Chondrocyte (in vitro differentiated cells): ENCODE data around the gene FILIP1L. TPM values are rescaled to one million over a fixed set of nuclear protein-coding genes. Genes with fewer than 3 reads are reported as not detected.

Source experiments
- DNase-seq: peaks from one replicate; pipeline ENCODE4 v3.0.0; 2021; ENCODE audit warnings: mixed read lengths, low spot score
- H3K27ac Mint-ChIP-seq: one replicate; pipeline ENCODE4 v1.8.0; 2021; ENCODE audit warnings: mild to moderate bottlenecking, moderate library complexity, mixed read lengths; ENCODE audit not compliant: unreplicated experiment
- H3K27me3 Mint-ChIP-seq: 2 replicates; pipeline ENCODE4 v1.8.0; 2021; ENCODE audit warnings: low read depth, mixed read lengths
- H3K36me3 Mint-ChIP-seq: 2 replicates; pipeline ENCODE4 v1.8.0; 2021; ENCODE audit warnings: low read depth, mixed read lengths
- H3K4me1 Mint-ChIP-seq: 2 replicates; pipeline ENCODE4 v1.8.0; 2021; ENCODE audit warnings: low read depth, mild to moderate bottlenecking, mixed read lengths
- H3K4me3 Mint-ChIP-seq: one replicate; pipeline ENCODE4 v1.8.0; 2021; ENCODE audit warnings: mild to moderate bottlenecking, moderate library complexity, mixed read lengths; ENCODE audit not compliant: unreplicated experiment
- H3K9me3 Mint-ChIP-seq: 2 replicates; pipeline ENCODE4 v1.8.0; 2021; ENCODE audit warnings: low read depth, mixed read lengths
- CTCF ChIP-seq: fragments of 200-600 bp; sonication (generic); IDR thresholded peaks from 2 replicates; pipeline ENCODE4 v1.5.0; 2021; ENCODE audit warnings: antibody characterized with exemption, mild to moderate bottlenecking, moderate library complexity
- total RNA-seq: library from RNA; stranded (reverse); gene quantifications from 3 replicates; pipeline ENCODE4 v1.2.1, GENCODE V29; 2021

FILIP1L gene
- total RNA-seq, 1 donor from 2014 or later: 122 TPM

DNA sequence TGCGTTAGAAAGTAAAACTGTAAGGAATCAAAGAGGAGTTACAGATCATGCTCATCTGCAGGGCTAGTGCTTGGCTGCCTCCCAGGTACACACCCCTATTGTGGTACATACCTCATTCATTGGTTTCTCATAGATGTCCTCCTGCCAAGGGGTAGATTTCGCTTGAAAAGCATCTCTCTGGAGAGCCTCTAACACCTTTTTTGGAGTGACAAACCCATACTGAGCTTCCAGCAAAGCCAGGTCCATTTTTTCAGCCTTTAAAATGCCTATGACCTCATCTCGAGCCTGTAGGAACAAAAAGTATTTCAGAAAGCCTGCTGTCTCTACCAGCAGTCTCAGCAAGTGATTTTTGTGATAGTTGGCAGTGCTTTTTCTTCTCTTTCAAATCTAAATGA lies 184.6 kb downstream of the FILIP1L start:
- H3K27ac Mint-ChIP-seq: peak overlapping the region; percentile 72
- no peaks in the 10 kb centered on the region for H3K9me3 Mint-ChIP-seq
- H3K27me3 Mint-ChIP-seq: no peaks in the 10 kb centered on the region
- peaks cover 43% of the 10 kb centered on the region for H3K4me1 Mint-ChIP-seq
- H3K4me3 Mint-ChIP-seq: no peak overlapping the region
- no peak for TF ChIP-seq CTCF
- no peaks in the 10 kb centered on the region for H3K36me3 Mint-ChIP-seq
- no peak for DNase-seq

DNA sequence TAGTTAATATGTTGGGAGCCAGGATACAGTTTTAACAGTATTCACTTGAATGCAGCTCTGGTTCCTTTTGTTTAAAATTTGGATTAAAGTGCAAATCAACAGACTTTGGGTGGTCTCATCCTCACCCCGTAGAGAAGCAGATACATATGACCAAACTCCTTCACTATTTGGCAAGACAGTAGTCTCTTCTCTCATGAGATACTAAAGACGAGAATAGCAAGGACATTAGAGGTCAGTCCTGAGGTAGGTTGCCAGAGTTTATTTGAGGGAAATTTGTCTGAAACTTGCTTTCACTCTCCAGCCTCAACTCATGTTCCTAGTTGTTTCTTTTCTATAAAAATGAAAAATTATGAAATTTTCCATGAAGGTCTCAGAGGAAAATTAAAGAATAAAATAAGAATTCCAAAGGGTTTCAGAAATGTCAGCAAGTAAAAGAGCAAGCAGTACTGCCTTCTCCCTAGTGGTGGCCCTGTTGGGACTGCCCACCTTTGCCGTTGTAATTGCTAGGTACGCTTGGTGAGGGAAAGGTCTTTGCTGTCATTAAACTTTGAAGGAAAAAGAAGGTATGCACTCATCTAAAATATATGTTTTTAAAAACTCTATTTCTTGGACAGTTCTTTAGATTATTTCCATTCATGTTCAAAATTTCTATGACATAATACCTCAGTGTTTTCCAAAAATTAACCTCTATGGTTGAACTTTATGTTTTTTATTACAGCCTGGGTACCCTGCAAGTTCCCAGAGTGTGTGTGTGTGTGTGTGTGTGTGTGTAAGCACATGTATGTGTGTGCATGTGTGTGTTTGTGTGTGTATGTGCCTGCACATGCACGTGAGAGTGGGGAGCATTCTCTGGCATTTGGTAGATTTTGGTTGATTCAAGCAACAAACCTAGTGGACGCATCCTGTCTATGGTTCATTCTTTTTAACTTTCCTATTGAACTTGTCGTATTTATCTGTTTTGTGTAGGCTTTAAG lies 185.2 kb downstream of the FILIP1L start:
- H3K9me3 Mint-ChIP-seq: no peaks in the 10 kb centered on the region
- DNase-seq: no peak
- no peaks in the 10 kb centered on the region for H3K36me3 Mint-ChIP-seq
- TF ChIP-seq CTCF: peak; percentile 21
- peak overlapping the region; percentile 72 for H3K27ac Mint-ChIP-seq
- H3K4me3 Mint-ChIP-seq: no peak overlapping the region
- no peaks in the 10 kb centered on the region for H3K27me3 Mint-ChIP-seq
- H3K4me1 Mint-ChIP-seq: peaks cover 40% of the 10 kb centered on the region

GRCh38 chr3:99927671-99928457 lies 186.4 kb downstream of the FILIP1L start:
- no peak for DNase-seq
- TF ChIP-seq CTCF: no peak
- H3K27ac Mint-ChIP-seq: no peak overlapping the region
- no peaks in the 10 kb centered on the region for H3K9me3 Mint-ChIP-seq
- no peak overlapping the region for H3K4me3 Mint-ChIP-seq
- peaks cover 40% of the 10 kb centered on the region for H3K4me1 Mint-ChIP-seq
- no peaks in the 10 kb centered on the region for H3K27me3 Mint-ChIP-seq
- no peaks in the 10 kb centered on the region for H3K36me3 Mint-ChIP-seq

DNA sequence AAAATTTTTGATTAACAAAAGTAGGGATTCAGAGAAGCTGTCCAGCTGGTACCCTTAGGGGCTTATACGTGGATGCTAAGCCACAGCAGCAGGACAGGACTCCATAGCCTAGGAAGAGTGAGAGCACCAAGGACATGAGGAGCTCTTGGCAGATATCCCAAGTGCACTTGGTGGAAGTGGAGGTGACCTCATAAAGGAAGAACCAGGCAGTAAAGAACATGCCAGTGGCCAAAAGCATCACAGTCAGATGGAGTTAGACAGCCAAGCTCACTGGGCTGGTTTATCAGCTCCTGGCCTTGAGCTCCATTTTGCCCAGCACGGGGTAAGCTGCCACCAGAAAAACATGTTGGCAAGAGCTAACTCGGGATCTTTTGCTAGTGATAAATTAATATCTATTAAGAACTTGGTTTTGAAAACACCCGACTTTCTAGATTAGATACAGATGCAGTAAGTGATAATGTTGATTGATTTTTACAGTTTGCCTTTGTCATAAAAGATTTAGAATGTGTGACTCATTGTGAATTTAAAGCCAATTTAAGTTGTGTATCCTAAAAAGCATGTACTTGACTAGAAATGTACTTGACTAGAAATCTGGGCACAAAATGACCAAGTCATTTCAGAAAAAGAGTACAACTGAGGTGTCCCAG lies 188.6 kb downstream of the FILIP1L start:
- Mint-ChIP-seq H3K4me3 (no peak overlapping the region), H3K27ac (peak overlapping the region; percentile 50), H3K9me3 (no peaks in the 10 kb centered on the region), H3K27me3 (no peaks in the 10 kb centered on the region), H3K4me1 (peaks cover 49% of the 10 kb centered on the region), H3K36me3 (no peaks in the 10 kb centered on the region)
- TF ChIP-seq CTCF: no peak
- no peak for DNase-seq

- Mint-ChIP-seq H3K27me3 (no peaks in the 10 kb centered on the region), H3K4me3 (no peak overlapping the region), H3K4me1 (peaks cover 49% of the 10 kb centered on the region), H3K36me3 (no peaks in the 10 kb centered on the region), H3K27ac (no peak overlapping the region), H3K9me3 (no peaks in the 10 kb centered on the region)
- no peak for TF ChIP-seq CTCF
- DNase-seq: no peak
Observed at GRCh38 chr3:99923873-99924272, 190.4 kb downstream of the FILIP1L start.
